Ishikawa (cell line): ENCODE results near the gene SNX21.

Experiments used
- CEBPB ChIP-seq: IDR thresholded peaks from 2 replicates; pipeline ENCODE4 v1.6.1; 2012
- CREB1 ChIP-seq: IDR thresholded peaks from 2 replicates; pipeline ENCODE4 v1.6.1; 2012; ENCODE audit warnings: low read depth
- EGR1 ChIP-seq: IDR thresholded peaks from 2 replicates; pipeline ENCODE4 v1.6.1; 2012
- NFIC ChIP-seq: IDR thresholded peaks from 2 replicates; pipeline ENCODE4 v1.6.1; 2012
- RAD21 ChIP-seq: IDR thresholded peaks from 2 replicates; pipeline ENCODE4 v1.6.1; 2012; ENCODE audit warnings: low read depth
- TAF1 ChIP-seq: IDR thresholded peaks from 2 replicates; pipeline ENCODE4 v1.6.1; 2012; ENCODE audit warnings: low read depth, mild to moderate bottlenecking
- TCF12 ChIP-seq: IDR thresholded peaks from 2 replicates; pipeline ENCODE4 v1.6.1; 2012; ENCODE audit warnings: low read depth
- YY1 ChIP-seq: IDR thresholded peaks from 2 replicates; pipeline ENCODE4 v1.6.1; 2012; ENCODE audit warnings: low read depth
- TF ChIP-seq, protein P1 (sequence below): IDR thresholded peaks from 2 replicates; pipeline ENCODE4 v1.6.1; 2012; ENCODE audit warnings: low read depth, mild to moderate bottlenecking
- TF ChIP-seq, protein P2 (sequence below): IDR thresholded peaks from 2 replicates; pipeline ENCODE4 v1.6.1; 2012
- TF ChIP-seq, protein P3 (sequence below): IDR thresholded peaks from 2 replicates; pipeline ENCODE4 v1.6.1; 2012

DNA sequence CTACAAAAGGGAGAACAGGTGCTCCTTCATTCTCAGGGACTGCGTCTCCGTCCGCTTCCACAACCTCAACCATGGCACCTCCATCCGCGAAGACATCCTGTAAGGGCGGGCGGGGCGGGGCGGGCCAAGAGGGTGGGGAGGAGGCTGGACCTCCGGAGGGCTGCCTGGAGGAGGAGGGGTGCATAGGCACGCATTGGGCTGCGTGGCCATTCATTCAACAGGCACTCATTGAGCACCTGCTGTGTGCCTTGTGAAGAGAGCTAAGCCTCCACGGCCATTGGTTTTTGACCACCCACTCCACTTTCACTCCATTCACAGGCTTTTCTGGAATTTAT, 24.2 kb downstream of the SNX21 start:
- TF ChIP-seq, protein P1, sequence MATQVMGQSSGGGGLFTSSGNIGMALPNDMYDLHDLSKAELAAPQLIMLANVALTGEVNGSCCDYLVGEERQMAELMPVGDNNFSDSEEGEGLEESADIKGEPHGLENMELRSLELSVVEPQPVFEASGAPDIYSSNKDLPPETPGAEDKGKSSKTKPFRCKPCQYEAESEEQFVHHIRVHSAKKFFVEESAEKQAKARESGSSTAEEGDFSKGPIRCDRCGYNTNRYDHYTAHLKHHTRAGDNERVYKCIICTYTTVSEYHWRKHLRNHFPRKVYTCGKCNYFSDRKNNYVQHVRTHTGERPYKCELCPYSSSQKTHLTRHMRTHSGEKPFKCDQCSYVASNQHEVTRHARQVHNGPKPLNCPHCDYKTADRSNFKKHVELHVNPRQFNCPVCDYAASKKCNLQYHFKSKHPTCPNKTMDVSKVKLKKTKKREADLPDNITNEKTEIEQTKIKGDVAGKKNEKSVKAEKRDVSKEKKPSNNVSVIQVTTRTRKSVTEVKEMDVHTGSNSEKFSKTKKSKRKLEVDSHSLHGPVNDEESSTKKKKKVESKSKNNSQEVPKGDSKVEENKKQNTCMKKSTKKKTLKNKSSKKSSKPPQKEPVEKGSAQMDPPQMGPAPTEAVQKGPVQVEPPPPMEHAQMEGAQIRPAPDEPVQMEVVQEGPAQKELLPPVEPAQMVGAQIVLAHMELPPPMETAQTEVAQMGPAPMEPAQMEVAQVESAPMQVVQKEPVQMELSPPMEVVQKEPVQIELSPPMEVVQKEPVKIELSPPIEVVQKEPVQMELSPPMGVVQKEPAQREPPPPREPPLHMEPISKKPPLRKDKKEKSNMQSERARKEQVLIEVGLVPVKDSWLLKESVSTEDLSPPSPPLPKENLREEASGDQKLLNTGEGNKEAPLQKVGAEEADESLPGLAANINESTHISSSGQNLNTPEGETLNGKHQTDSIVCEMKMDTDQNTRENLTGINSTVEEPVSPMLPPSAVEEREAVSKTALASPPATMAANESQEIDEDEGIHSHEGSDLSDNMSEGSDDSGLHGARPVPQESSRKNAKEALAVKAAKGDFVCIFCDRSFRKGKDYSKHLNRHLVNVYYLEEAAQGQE, result no peak
- TF ChIP-seq CEBPB (no peak), YY1 (no peak), TAF1 (no peak), TCF12 (no peak), RAD21 (no peak), CREB1 (no peak), EGR1 (no peak), NFIC (no peak)
- TF ChIP-seq, protein P2, sequence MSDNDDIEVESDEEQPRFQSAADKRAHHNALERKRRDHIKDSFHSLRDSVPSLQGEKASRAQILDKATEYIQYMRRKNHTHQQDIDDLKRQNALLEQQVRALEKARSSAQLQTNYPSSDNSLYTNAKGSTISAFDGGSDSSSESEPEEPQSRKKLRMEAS, result no peak
- TF ChIP-seq, protein P3, sequence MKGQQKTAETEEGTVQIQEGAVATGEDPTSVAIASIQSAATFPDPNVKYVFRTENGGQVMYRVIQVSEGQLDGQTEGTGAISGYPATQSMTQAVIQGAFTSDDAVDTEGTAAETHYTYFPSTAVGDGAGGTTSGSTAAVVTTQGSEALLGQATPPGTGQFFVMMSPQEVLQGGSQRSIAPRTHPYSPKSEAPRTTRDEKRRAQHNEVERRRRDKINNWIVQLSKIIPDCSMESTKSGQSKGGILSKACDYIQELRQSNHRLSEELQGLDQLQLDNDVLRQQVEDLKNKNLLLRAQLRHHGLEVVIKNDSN, result no peak
